Lower lobe of right lung (tissue), 2 donors: Measurements from ENCODE around the gene C20orf202. TPM values are rescaled to one million over a fixed set of nuclear protein-coding genes. Genes with fewer than 3 reads are reported as not detected.

Experiments
- ATAC-seq, 2 donors: fragments of 200-7000 bp; cut with Tn5 transposase; one replicate each; pipeline ENCODE4 v1.9.1; 2020 to 2022; ENCODE audit warnings: mild to moderate bottlenecking in 2 of 2, moderate library complexity in 2 of 2
- DNase-seq: peaks from one replicate; pipeline ENCODE4 v3.0.0-alpha.2; 2020
- H3K27ac ChIP-seq: fragments of 200-600 bp; one replicate; pipeline ENCODE4 v1.8.0; 2022
- H3K27me3 ChIP-seq: fragments of 200-600 bp; one replicate; pipeline ENCODE4 v1.8.0; 2022; ENCODE audit warnings: low read depth
- H3K36me3 ChIP-seq: fragments of 200-600 bp; one replicate; pipeline ENCODE4 v1.8.0; 2022; ENCODE audit warnings: mild to moderate bottlenecking
- H3K4me1 ChIP-seq: fragments of 200-600 bp; one replicate; pipeline ENCODE4 v1.8.0; 2022
- H3K4me3 ChIP-seq: fragments of 200-600 bp; one replicate; pipeline ENCODE4 v1.8.0; 2022; ENCODE audit warnings: mild to moderate bottlenecking
- H3K9me3 ChIP-seq: fragments of 200-600 bp; one replicate; pipeline ENCODE4 v1.8.0; 2022
- CTCF ChIP-seq: fragments of 200-600 bp; IDR thresholded peaks from one replicate; pipeline ENCODE4 v1.8.0; 2022; ENCODE audit warnings: antibody characterized with exemption, mild to moderate bottlenecking
- intact Hi-C: fragments of 100-400 bp; cut with DNase I; formaldehyde crosslinking; loops from one replicate; pipeline ENCODE4 v1.11.0; 2022
- total RNA-seq: library from RNA; stranded (reverse); fragmentation: NEBNext Ultra II Directional; extraction: Animal tissue kit (Norgen Biotek cat#: 25700); gene quantifications from one replicate; pipeline ENCODE4 v1.2.1, GENCODE V29; 2021
- donor health status: DM: no; HTN: yes; CAD: no; lungs with severe emphysema.

Gene C20orf202
- total RNA-seq, 1 donor from 2014 or later, result 2.1 TPM

- DNase-seq, result no peak
- intact Hi-C loops, result no loop called here
Observed at GRCh38 chr20:1160991-1161390, 42.3 kb upstream of the C20orf202 start.

GRCh38 chr20:1163105-1163504 lies 40.1 kb upstream of the C20orf202 start:
- DNase-seq (no peak), ATAC-seq (no peak)
- Histone ChIP-seq H3K4me3 (no peak overlapping the region), H3K9me3 (no peaks in the 10 kb centered on the region), H3K36me3 (peaks cover 91% of the 10 kb centered on the region), H3K4me1 (no peaks in the 10 kb centered on the region), H3K27ac (no peak overlapping the region), H3K27me3 (no peaks in the 10 kb centered on the region)
- TF ChIP-seq CTCF, result no peak
- intact Hi-C loops, result no loop called here

More at GRCh38 chr20:1160991-1161390, 42.3 kb upstream of the C20orf202 start:
- TF ChIP-seq CTCF, result no peak
- ATAC-seq, result no peak
- H3K9me3 ChIP-seq, result no peaks in the 10 kb centered on the region
- H3K4me1 ChIP-seq, result no peaks in the 10 kb centered on the region
- no peak overlapping the region for H3K4me3 ChIP-seq
- H3K27ac ChIP-seq, result no peak overlapping the region
- peaks cover 74% of the 10 kb centered on the region for H3K36me3 ChIP-seq
- H3K27me3 ChIP-seq, result no peaks in the 10 kb centered on the region

GRCh38 chr20:1163653-1164052 lies 39.6 kb upstream of the C20orf202 start:
- H3K9me3 ChIP-seq, result no peaks in the 10 kb centered on the region
- intact Hi-C loops, result no loop called here
- TF ChIP-seq CTCF, result no peak
- peaks cover 91% of the 10 kb centered on the region for H3K36me3 ChIP-seq
- ATAC-seq (no peak), DNase-seq (no peak)
- no peak overlapping the region for H3K27ac ChIP-seq
- no peaks in the 10 kb centered on the region for H3K27me3 ChIP-seq
- no peaks in the 10 kb centered on the region for H3K4me1 ChIP-seq
- H3K4me3 ChIP-seq, result no peak overlapping the region

- intact Hi-C loops, result no loop called here
- ATAC-seq, result no peak
- Histone ChIP-seq H3K9me3 (no peaks in the 10 kb centered on the region), H3K4me1 (no peaks in the 10 kb centered on the region), H3K36me3 (peaks cover 97% of the 10 kb centered on the region), H3K27me3 (no peaks in the 10 kb centered on the region), H3K27ac (no peak overlapping the region), H3K4me3 (no peak overlapping the region)
- no peak for TF ChIP-seq CTCF
- DNase-seq, result no peak
Observed at GRCh38 chr20:1164871-1165270, 38.4 kb upstream of the C20orf202 start.

GRCh38 chr20:1165521-1165920 lies 37.7 kb upstream of the C20orf202 start:
- ATAC-seq, result no peak
- Histone ChIP-seq H3K27ac (no peak overlapping the region), H3K27me3 (no peaks in the 10 kb centered on the region), H3K36me3 (peaks cover 97% of the 10 kb centered on the region), H3K4me3 (no peak overlapping the region), H3K4me1 (no peaks in the 10 kb centered on the region), H3K9me3 (no peaks in the 10 kb centered on the region)
- intact Hi-C loops, result no loop called here
- DNase-seq, result no peak
- TF ChIP-seq CTCF, result no peak

- Histone ChIP-seq H3K4me3 (no peak overlapping the region), H3K27ac (no peak overlapping the region), H3K9me3 (no peaks in the 10 kb centered on the region), H3K27me3 (no peaks in the 10 kb centered on the region), H3K4me1 (no peaks in the 10 kb centered on the region), H3K36me3 (peaks cover 97% of the 10 kb centered on the region)
- ATAC-seq, result no peak
- no peak for TF ChIP-seq CTCF
- no peak for DNase-seq
- intact Hi-C loops, result no loop called here
Observed at GRCh38 chr20:1165941-1166340, 37.3 kb upstream of the C20orf202 start.
